Measurements from ENCODE around the gene RASA3. TPM values are rescaled to one million over a fixed set of nuclear protein-coding genes. Genes with fewer than 3 reads are reported as not detected.

Gene RASA3
- total RNA-seq, 1 donor from 2014 or later, result 2.9 TPM

GRCh38 chr13:113937073-113937472, 195.3 kb downstream of the RASA3 start:
- H3K4me3 ChIP-seq, result no peak overlapping the region
- no peaks in the 10 kb centered on the region for H4K20me1 ChIP-seq (ENCODE audit: low read depth)
- no peaks in the 10 kb centered on the region for H3K36me3 ChIP-seq
- H3K9me3 Mint-ChIP-seq, result peaks cover 9% of the 10 kb centered on the region
- no peaks in the 10 kb centered on the region for H3F3A ChIP-seq (ENCODE audit: low read depth)
- H3K4me1 ChIP-seq, result peaks cover 18% of the 10 kb centered on the region
- H3K27ac ChIP-seq, result no peak overlapping the region
- peak overlapping the region; percentile 55 for H3K27ac Mint-ChIP-seq
- no peak overlapping the region for H3K4me2 ChIP-seq
- TF ChIP-seq EZH2 (IDR thresholded peaks at IDR 0.05), result no peak
- TF ChIP-seq, protein P1, sequence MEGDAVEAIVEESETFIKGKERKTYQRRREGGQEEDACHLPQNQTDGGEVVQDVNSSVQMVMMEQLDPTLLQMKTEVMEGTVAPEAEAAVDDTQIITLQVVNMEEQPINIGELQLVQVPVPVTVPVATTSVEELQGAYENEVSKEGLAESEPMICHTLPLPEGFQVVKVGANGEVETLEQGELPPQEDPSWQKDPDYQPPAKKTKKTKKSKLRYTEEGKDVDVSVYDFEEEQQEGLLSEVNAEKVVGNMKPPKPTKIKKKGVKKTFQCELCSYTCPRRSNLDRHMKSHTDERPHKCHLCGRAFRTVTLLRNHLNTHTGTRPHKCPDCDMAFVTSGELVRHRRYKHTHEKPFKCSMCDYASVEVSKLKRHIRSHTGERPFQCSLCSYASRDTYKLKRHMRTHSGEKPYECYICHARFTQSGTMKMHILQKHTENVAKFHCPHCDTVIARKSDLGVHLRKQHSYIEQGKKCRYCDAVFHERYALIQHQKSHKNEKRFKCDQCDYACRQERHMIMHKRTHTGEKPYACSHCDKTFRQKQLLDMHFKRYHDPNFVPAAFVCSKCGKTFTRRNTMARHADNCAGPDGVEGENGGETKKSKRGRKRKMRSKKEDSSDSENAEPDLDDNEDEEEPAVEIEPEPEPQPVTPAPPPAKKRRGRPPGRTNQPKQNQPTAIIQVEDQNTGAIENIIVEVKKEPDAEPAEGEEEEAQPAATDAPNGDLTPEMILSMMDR (IDR thresholded peaks at IDR 0.05), result no peak
- no peak for TF ChIP-seq EZH2phosphoT487 (IDR thresholded peaks at IDR 0.05)
- H3K4me3 Mint-ChIP-seq, result no peak overlapping the region
- no peak overlapping the region for H2AFZ ChIP-seq (replicated peaks)
- H3K79me2 ChIP-seq (ENCODE audit: low read depth), result no peaks in the 10 kb centered on the region
- no peaks in the 10 kb centered on the region for H3K27me3 ChIP-seq
- H3K36me3 Mint-ChIP-seq, result peaks cover 2% of the 10 kb centered on the region
- peaks cover 56% of the 10 kb centered on the region for H3K4me1 Mint-ChIP-seq
- H3K9me3 ChIP-seq (ENCODE audit: low read depth), result no peaks in the 10 kb centered on the region
- no peak for DNase-seq (ENCODE audit: low spot score)
- H3K27me3 Mint-ChIP-seq (ENCODE audit: insufficient read depth, low read depth), result peaks cover 7% of the 10 kb centered on the region
- no peak overlapping the region for H3K9ac ChIP-seq

GRCh38 chr13:113936166-113936965, 196.1 kb downstream of the RASA3 start:
- Mint-ChIP-seq H3K27ac (peak overlapping the region; percentile 92), H3K27me3 (ENCODE audit: insufficient read depth, low read depth) (peaks cover 7% of the 10 kb centered on the region), H3K4me1 (peaks cover 54% of the 10 kb centered on the region), H3K36me3 (peaks cover 2% of the 10 kb centered on the region), H3K9me3 (peaks cover 11% of the 10 kb centered on the region), H3K4me3 (no peak overlapping the region)
- Histone ChIP-seq H3K4me2 (no peak overlapping the region), H3K36me3 (no peaks in the 10 kb centered on the region), H3K79me2 (ENCODE audit: low read depth) (no peaks in the 10 kb centered on the region), H3K9me3 (ENCODE audit: low read depth) (no peaks in the 10 kb centered on the region), H2AFZ (replicated peaks) (no peak overlapping the region), H4K20me1 (ENCODE audit: low read depth) (no peaks in the 10 kb centered on the region), H3K27me3 (no peaks in the 10 kb centered on the region), H3K4me3 (no peak overlapping the region), H3K27ac (no peak overlapping the region), H3F3A (ENCODE audit: low read depth) (no peaks in the 10 kb centered on the region), H3K9ac (no peak overlapping the region), H3K4me1 (peaks cover 18% of the 10 kb centered on the region)
- no peak for DNase-seq (ENCODE audit: low spot score)
- TF ChIP-seq EZH2phosphoT487 (IDR thresholded peaks at IDR 0.05) (no peak), EZH2 (IDR thresholded peaks at IDR 0.05) (no peak)
- TF ChIP-seq, protein P1 (IDR thresholded peaks at IDR 0.05), result no peak

GRCh38 chr13:113935001-113935844, 197.2 kb downstream of the RASA3 start:
- H3F3A ChIP-seq (ENCODE audit: low read depth), result no peaks in the 10 kb centered on the region
- Mint-ChIP-seq H3K27me3 (ENCODE audit: insufficient read depth, low read depth) (peaks cover 7% of the 10 kb centered on the region), H3K27ac (peak overlapping the region; percentile 92), H3K9me3 (peaks cover 11% of the 10 kb centered on the region), H3K4me3 (peak overlapping the region; percentile 15), H3K4me1 (peaks cover 54% of the 10 kb centered on the region), H3K36me3 (peaks cover 2% of the 10 kb centered on the region)
- H2AFZ ChIP-seq (replicated peaks), result peak overlapping the region; percentile 68
- H3K9me3 ChIP-seq (ENCODE audit: low read depth), result no peaks in the 10 kb centered on the region
- no peak overlapping the region for H3K27ac ChIP-seq
- peaks cover 18% of the 10 kb centered on the region for H3K4me1 ChIP-seq
- peak; percentile 56 for DNase-seq (ENCODE audit: low spot score)
- H3K4me2 ChIP-seq, result no peak overlapping the region
- no peaks in the 10 kb centered on the region for H3K79me2 ChIP-seq (ENCODE audit: low read depth)
- no peak overlapping the region for H3K9ac ChIP-seq
- no peak for TF ChIP-seq EZH2 (IDR thresholded peaks at IDR 0.05)
- no peak for TF ChIP-seq EZH2phosphoT487 (IDR thresholded peaks at IDR 0.05)
- TF ChIP-seq, protein P1 (IDR thresholded peaks at IDR 0.05), result no peak
- H3K4me3 ChIP-seq, result no peak overlapping the region
- H4K20me1 ChIP-seq (ENCODE audit: low read depth), result no peaks in the 10 kb centered on the region
- no peaks in the 10 kb centered on the region for H3K36me3 ChIP-seq
- H3K27me3 ChIP-seq, result no peaks in the 10 kb centered on the region

Measured in neural progenitor cell (in vitro differentiated cells).